HG02571 (cell line): ENCODE measurements around the gene CCDC82.

Experiments used
- ATAC-seq: cut with Tn5 transposase; IDR thresholded peaks from one replicate; pipeline ENCODE4 v1.9.1; 2021; ENCODE audit warnings: mild to moderate bottlenecking, moderate library complexity; ENCODE audit not compliant: unreplicated experiment

Gene CCDC82

DNA sequence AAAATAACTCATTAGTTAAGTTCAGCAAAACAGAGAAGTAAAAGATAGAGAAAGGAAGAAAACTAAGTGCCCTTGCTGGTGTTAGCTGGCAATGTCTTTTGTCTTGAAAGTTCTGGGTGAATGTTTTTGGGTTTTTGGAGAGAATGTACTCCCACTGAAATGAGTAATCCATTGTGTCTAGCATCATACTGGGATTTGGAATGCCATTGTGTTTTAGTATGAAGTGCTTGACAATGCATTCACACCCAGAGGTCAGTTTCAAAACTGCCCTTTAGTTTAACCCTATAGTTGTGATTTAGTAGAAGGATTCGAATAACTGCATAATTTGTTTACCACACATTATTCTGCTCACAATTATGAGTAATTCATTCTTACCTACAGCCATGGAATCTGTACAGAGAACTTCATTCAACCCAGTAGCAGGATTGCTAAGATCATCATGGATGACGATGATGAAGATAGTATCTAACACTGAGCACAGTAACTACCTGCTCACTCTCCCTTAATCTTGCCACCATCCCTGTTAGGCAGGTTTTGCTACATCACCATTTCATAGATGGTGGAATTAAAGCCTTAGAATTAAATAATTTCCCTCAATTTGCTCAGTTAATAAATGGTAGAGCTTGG is 80.6 kb downstream of the CCDC82 start:
- no peak for ATAC-seq

DNA sequence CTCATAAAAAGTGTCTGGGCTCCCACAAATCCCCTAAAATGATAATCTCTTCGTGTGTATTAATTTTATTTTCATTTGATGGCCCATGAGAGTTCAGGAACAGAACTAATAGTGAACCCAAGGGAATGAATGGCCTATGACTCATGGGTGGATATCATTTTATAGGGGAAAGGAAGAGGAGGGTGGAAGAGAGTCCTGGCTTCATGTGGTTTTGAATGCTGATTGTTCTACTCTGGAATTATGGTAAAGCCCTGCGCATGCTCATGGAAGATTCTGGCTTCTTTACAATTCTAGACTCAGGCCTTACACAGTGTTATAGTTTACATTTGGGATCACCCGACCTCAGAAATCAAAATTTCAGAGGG is 82.0 kb downstream of the CCDC82 start:
- no peak for ATAC-seq

DNA sequence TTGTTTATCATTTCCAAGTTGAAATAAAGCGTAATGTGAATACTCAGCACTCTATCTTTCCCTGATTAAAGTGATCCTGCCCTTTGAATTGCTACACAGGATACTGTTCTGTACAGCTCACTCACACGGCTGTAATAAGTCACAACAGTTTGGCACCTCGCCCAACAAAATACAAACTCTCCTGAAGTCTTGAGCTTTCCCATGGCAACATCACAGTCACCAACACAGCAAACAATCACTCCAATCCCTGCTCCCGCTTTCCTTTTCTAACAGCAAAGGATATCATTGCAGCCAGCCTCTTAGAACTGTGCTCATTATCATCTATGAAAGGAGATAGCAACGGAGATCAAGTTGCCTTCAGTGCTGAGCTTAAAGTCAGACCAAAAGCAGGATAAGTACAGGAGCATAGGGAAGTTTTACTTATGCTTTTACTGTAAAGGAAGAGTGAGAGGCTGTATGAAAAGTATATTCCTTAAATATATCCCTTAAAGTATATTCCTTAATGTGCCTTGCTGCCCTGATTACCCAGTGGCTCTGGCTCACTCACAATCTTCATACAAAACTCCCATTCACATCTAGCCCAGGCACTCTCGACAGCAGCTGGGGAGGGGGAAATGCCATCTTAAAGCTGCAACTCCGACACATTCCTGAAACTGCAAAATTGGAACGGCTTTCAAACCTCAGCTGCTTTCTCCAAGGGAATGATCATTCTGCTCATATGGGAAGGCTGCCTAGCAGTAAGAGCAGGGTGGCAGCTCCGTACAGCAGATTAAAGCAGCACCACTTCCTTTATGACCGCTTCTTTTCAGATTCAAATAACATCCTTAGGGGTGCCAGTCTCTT is 82.6 kb downstream of the CCDC82 start:
- no peak for ATAC-seq

DNA sequence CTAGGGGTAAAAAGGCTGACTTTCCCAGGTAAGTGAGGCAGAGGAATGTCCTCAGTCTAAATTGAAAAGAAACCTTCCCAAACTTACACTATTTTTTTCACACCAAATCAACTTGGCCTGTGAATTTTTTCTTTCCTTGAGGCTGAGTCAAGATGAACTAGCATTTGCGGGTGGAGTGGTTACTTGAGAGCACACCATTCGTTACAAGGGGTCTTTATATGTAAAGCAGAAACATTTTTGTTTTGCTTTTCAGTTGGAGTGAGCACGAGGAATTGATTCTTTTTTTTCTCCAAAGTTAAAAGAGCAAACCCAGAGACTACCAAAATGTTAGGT is 83.1 kb downstream of the CCDC82 start:
- ATAC-seq: no peak

DNA sequence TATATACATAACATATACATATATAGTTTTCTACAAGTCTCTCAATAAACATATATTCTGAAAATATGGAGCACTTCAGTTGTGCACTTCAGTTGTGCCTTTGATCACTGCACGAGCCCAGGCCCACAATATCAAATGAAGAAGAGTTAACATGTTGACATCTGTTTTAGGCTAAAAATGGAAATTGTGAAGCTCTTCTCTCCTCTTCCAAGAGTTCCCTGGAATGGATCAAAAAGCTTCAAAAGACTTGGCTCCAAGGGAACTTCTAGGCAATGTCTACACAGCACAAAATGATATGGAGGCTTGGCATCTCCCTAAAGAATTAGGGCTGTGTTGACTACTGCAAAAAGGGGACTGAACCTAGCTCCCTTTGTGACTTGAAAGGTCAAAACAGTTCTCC is 83.6 kb downstream of the CCDC82 start:
- ATAC-seq: no peak

DNA sequence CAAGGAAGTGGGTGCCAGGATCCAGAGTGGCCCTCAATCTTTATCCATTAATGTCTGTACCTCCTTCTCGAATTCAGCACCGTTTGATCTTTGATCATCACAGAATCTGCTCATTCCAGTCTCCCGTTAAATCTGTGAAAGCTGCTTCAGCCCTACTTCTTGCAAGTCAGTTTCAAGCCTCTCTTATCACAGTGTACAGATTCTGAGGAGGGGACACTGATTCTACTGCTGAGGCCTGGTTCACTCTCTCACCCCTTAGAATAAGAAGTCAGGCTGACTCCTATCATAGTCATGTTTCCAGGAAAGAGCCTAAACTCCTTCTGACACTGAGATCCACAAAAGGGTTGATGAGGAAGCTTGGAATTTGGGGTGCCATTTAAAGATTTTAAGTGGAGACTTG is 85.7 kb downstream of the CCDC82 start:
- no peak for ATAC-seq

DNA sequence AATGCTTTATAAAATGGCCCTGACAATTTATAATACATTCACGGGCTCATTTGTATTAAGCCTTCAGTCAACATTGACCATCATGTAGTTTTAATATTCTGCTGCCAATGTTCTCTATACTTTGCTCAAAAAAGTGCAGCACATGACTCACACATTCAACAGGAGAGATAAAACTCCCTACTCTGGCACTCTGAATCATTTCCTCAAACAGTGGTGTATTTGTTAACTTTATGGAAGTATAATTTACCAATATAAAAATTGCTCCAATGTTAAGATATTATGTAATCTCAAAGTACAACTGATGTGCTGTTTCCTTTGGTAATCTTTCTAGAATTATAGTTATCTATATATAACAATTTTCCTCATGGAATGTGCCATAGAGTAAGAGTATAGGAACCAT is 86.6 kb downstream of the CCDC82 start:
- no peak for ATAC-seq
